B cell (primary cell): Measurements from ENCODE around the gene RCVRN. TPM values are rescaled to one million over a fixed set of nuclear protein-coding genes. Genes with fewer than 3 reads are reported as not detected.

ENCODE experiments used
- ATAC-seq: fragments of 200-7000 bp; cut with Tn5 transposase; one replicate; pipeline ENCODE4 v1.10.0; 2021; ENCODE audit warnings: low read depth, mild to moderate bottlenecking, moderate number of reproducible peaks, moderate library complexity
- CTCF ChIA-PET: fragments of 350-600 bp; sonication (Branson Sonifier 250); formaldehyde crosslinking; loops from one replicate; lab custom pipeline; 2021; ENCODE audit warnings: antibody characterized with exemption, inconsistent platforms; lab: Charles Lee
- POLR2A ChIA-PET: fragments of 350-600 bp; sonication (Branson Sonifier 250); formaldehyde crosslinking; loops from one replicate; lab custom pipeline; 2021; ENCODE audit warnings: antibody characterized with exemption; lab: Charles Lee
- DNase-seq: peaks from one replicate; pipeline ENCODE4 v3.0.0; 2013
- H2AFZ ChIP-seq: 2 replicates; pipeline ENCODE4 v1.6.1; 2012; ENCODE audit warnings: mild to moderate bottlenecking, low read depth, low read length; ENCODE audit not compliant: insufficient read depth, poor library complexity, severe bottlenecking
- H3K27ac ChIP-seq, 2 donors: 1 replicate in 1 of 2; 2 replicates in 1 of 2; pipeline ENCODE4 v1.5.1; 2012 to 2013; ENCODE audit warnings: low read length in 2 of 2, mild to moderate bottlenecking in 2 of 2, moderate library complexity in 1 of 2
- H3K27me3 ChIP-seq, 4 experiments: fragments of 200-600 bp in 1 of 4; sonication (generic) in 1 of 4; replicated peaks in 1 of 4; 1 replicate in 2 of 4; 2 replicates in 2 of 4; pipeline versions ENCODE4 v1.6.1 to v1.7.0; 2013 to 2016; ENCODE audit warnings: low read length in 3 of 4, mild to moderate bottlenecking in 2 of 4, mixed read lengths in 1 of 4, moderate library complexity in 1 of 4; ENCODE audit not compliant: insufficient read depth in 4 of 4, control insufficient read depth in 3 of 4; ENCODE audit errors: control extremely low read depth in 1 of 4
- H3K36me3 ChIP-seq, 2 experiments: replicated peaks in 1 of 2; 1 replicate in 1 of 2; 2 replicates in 1 of 2; pipeline versions ENCODE4 v1.6.1 to v1.7.1; 2013; ENCODE audit warnings: low read length in 1 of 2; ENCODE audit not compliant: insufficient read depth in 2 of 2, control insufficient read depth in 1 of 2; ENCODE audit errors: control extremely low read depth in 1 of 2, extremely low read depth in 1 of 2
- H3K4me1 ChIP-seq, 2 donors: fragments of 200-600 bp in 1 of 2; sonication (generic) in 1 of 2; 1 replicate in 1 of 2; 2 replicates in 1 of 2; pipeline versions ENCODE4 v1.5.1 to v1.6.1; 2013 to 2017; ENCODE audit warnings: low read length in 2 of 2; ENCODE audit not compliant: control insufficient read depth in 2 of 2, insufficient read depth in 2 of 2
- H3K4me2 ChIP-seq: replicated peaks from 2 replicates; pipeline ENCODE3; 2012; ENCODE audit warnings: mild to moderate bottlenecking, low read depth, low read length; ENCODE audit not compliant: poor library complexity, severe bottlenecking
- H3K4me3 ChIP-seq, 5 experiments: fragments of 200-600 bp in 1 of 5; sonication (generic) in 1 of 5; 1 replicate in 3 of 5; 2 replicates in 2 of 5; pipeline versions ENCODE4 v1.5.1 to v1.7.0; 2011 to 2016; ENCODE audit warnings: low read length in 4 of 5, mild to moderate bottlenecking in 4 of 5, low read depth in 2 of 5, control low read depth in 1 of 5, moderate library complexity in 1 of 5; ENCODE audit not compliant: insufficient read depth in 1 of 5; ENCODE audit errors: control extremely low read depth in 1 of 5, extremely low read depth in 1 of 5
- H3K79me2 ChIP-seq: fragments of 200-600 bp; sonication (generic); one replicate; pipeline ENCODE4 v1.6.0; 2016; ENCODE audit warnings: low read length; ENCODE audit not compliant: control insufficient read depth, insufficient read depth
- H3K9ac ChIP-seq: fragments of 200-600 bp; sonication (generic); 2 replicates; pipeline ENCODE4 v1.6.1; 2017; ENCODE audit warnings: mild to moderate bottlenecking, low read length, moderate library complexity
- H3K9me3 ChIP-seq, 3 donors: one replicate each; pipeline versions ENCODE4 v1.6.1 to v1.7.1; 2013; ENCODE audit warnings: low read length in 2 of 3; ENCODE audit not compliant: control insufficient read depth in 2 of 3, insufficient read depth in 1 of 3; ENCODE audit errors: control extremely low read depth in 1 of 3
- H4K20me1 ChIP-seq: 2 replicates; pipeline ENCODE4 v1.6.0; 2012; ENCODE audit warnings: mild to moderate bottlenecking, low read length; ENCODE audit not compliant: insufficient read depth, control insufficient read depth, poor library complexity, severe bottlenecking
- H3K27ac Mint-ChIP-seq: one replicate; pipeline ENCODE4 v1.8.0; 2021; ENCODE audit warnings: mixed read lengths
- H3K27me3 Mint-ChIP-seq: one replicate; pipeline ENCODE4 v1.8.0; 2021; ENCODE audit warnings: mixed read lengths
- H3K4me1 Mint-ChIP-seq: one replicate; pipeline ENCODE4 v1.8.0; 2021; ENCODE audit warnings: mixed read lengths
- H3K4me3 Mint-ChIP-seq: one replicate; pipeline ENCODE4 v1.8.0; 2021; ENCODE audit warnings: mixed read lengths
- H3K9me3 Mint-ChIP-seq: one replicate; pipeline ENCODE4 v1.8.0; 2022; ENCODE audit warnings: mixed read lengths; ENCODE audit not compliant: insufficient read depth
- EZH2 ChIP-seq: IDR thresholded peaks from 2 replicates; pipeline ENCODE4 v1.6.1; 2012; ENCODE audit warnings: borderline replicate concordance, low read depth, mild to moderate bottlenecking, moderate library complexity, low read length; ENCODE audit not compliant: insufficient read depth, poor library complexity, severe bottlenecking
- WGBS: methylation state at CpG from one replicate; pipeline ENCODE4 v1.1.5; 2013; ENCODE audit warnings: missing lambda C conversion rate; ENCODE audit not compliant: insufficient coverage; 5-methylcytosine and 5-hydroxymethylcytosine counted together
- intact Hi-C: fragments of 100-400 bp; cut with micrococcal nuclease; formaldehyde crosslinking; loops from one replicate; pipeline ENCODE4 v1.10.0; 2022
- polyA plus RNA-seq: library from polyadenylated mRNA; depleted of rRNA; stranded (reverse); fragments of >200 nt; gene quantifications from 2 replicates; pipeline ENCODE4 v1.2.3, GENCODE V29; 2012
- total RNA-seq, 2 donors: library from RNA; stranded (reverse); fragments of 120-200 nt in 1 of 2; gene quantifications; 1 replicate in 1 of 2; 2 replicates in 1 of 2; pipeline versions ENCODE4 v1.2.3 to v1.2.4, GENCODE V29; 2013 to 2022
- TF ChIP-seq, protein P1 (sequence below): fragments of 200-600 bp; IDR thresholded peaks from one replicate; pipeline ENCODE4 v1.8.0; 2022; ENCODE audit warnings: antibody characterized with exemption, mild to moderate bottlenecking

Gene RCVRN
- total and polyA plus RNA-seq, 2 donors (not counting 1 experiment from before 2014, with no cell fraction given): 0.16 TPM; not detected in 1

DNA sequence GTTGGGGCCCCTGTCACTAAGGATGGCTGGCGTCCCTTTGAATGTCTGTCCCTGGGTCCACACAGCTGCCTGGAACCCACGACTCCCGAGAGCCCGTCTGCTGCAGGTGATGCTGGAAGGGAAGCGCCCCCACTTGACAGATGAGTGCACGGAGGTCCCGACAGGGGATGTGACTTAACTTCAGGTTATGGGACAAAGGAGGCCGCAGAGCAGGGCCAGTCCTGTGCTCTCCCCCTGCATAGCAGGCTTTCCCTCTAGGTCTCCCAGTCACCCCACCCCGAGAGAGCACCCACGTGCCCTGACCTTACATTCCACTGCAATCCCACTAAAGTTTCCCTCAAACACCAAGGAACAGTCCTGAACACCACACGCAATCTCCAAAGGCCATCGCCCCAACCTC is 6.0 kb upstream of the RCVRN start:
- Mint-ChIP-seq H3K27me3 (peaks cover 2% of the 10 kb centered on the region), H3K4me3 (no peak overlapping the region), H3K27ac (no peak overlapping the region), H3K4me1 (no peaks in the 10 kb centered on the region), H3K9me3 (no peaks in the 10 kb centered on the region)
- H3K79me2 ChIP-seq: no peaks in the 10 kb centered on the region
- no peak overlapping the region for H3K4me2 ChIP-seq
- intact Hi-C loops: no loop called here
- H3K27ac ChIP-seq: no peak overlapping the region
- H3K36me3 ChIP-seq: no peaks in the 10 kb centered on the region
- no peaks in the 10 kb centered on the region for H3K9me3 ChIP-seq
- CTCF ChIA-PET: no interaction called here
- no peak overlapping the region for H2AFZ ChIP-seq
- H3K9ac ChIP-seq: no peak overlapping the region
- no peaks in the 10 kb centered on the region for H3K4me1 ChIP-seq
- H4K20me1 ChIP-seq: no peaks in the 10 kb centered on the region
- no peak for ATAC-seq
- POLR2A ChIA-PET: no interaction called here
- TF ChIP-seq EZH2: no peak
- TF ChIP-seq, protein P1, sequence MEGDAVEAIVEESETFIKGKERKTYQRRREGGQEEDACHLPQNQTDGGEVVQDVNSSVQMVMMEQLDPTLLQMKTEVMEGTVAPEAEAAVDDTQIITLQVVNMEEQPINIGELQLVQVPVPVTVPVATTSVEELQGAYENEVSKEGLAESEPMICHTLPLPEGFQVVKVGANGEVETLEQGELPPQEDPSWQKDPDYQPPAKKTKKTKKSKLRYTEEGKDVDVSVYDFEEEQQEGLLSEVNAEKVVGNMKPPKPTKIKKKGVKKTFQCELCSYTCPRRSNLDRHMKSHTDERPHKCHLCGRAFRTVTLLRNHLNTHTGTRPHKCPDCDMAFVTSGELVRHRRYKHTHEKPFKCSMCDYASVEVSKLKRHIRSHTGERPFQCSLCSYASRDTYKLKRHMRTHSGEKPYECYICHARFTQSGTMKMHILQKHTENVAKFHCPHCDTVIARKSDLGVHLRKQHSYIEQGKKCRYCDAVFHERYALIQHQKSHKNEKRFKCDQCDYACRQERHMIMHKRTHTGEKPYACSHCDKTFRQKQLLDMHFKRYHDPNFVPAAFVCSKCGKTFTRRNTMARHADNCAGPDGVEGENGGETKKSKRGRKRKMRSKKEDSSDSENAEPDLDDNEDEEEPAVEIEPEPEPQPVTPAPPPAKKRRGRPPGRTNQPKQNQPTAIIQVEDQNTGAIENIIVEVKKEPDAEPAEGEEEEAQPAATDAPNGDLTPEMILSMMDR: no peak
- H3K4me3 ChIP-seq: no peak overlapping the region
- no peak for DNase-seq
- no peaks in the 10 kb centered on the region for H3K27me3 ChIP-seq
- 86% methylated on average over 12 of the region's 12 CpGs for WGBS

DNA sequence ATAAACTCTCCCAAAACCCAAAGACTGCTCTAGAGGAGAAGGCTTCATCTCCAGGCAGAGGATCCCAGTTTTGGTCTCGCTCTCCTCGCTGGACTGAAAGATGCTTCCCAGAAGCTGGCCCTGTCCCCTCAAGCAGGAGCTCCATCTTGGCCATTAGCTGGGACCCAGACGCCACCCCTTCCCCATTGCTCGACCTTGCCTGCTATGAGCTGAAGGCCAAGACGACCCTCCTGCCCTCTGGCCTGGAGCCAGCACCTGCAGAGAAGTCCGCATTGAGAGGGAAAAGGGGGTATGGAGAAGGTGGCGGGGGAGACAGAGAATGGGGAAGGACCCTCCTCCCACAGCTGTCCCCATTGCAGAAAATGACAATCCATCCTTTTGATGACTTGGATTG is 3.6 kb upstream of the RCVRN start:
- 94% methylated on average over 4 of the region's 7 CpGs for WGBS
- H2AFZ ChIP-seq: no peak overlapping the region
- H3K4me3 ChIP-seq: no peak overlapping the region
- H3K79me2 ChIP-seq: no peaks in the 10 kb centered on the region
- H3K36me3 ChIP-seq: no peaks in the 10 kb centered on the region
- DNase-seq: no peak
- Mint-ChIP-seq H3K27ac (no peak overlapping the region), H3K27me3 (peaks cover 2% of the 10 kb centered on the region), H3K4me1 (no peaks in the 10 kb centered on the region), H3K9me3 (no peaks in the 10 kb centered on the region), H3K4me3 (no peak overlapping the region)
- no peak overlapping the region for H3K4me2 ChIP-seq
- no peak for ATAC-seq
- no peaks in the 10 kb centered on the region for H4K20me1 ChIP-seq
- H3K27ac ChIP-seq: no peak overlapping the region
- H3K9me3 ChIP-seq: no peaks in the 10 kb centered on the region
- no peaks in the 10 kb centered on the region for H3K4me1 ChIP-seq
- intact Hi-C loops: no loop called here
- no peak for TF ChIP-seq EZH2
- TF ChIP-seq, protein P1: no peak
- no peaks in the 10 kb centered on the region for H3K27me3 ChIP-seq
- CTCF ChIA-PET: interaction anchor here (1.2 kb wide), 1 partner anchor 10 kb away, joined by 3 read pairs; no protein-coding TSS in a partner anchor
- no peak overlapping the region for H3K9ac ChIP-seq
- POLR2A ChIA-PET: no interaction called here
